ENCODE results near the gene MFF.

DNA sequence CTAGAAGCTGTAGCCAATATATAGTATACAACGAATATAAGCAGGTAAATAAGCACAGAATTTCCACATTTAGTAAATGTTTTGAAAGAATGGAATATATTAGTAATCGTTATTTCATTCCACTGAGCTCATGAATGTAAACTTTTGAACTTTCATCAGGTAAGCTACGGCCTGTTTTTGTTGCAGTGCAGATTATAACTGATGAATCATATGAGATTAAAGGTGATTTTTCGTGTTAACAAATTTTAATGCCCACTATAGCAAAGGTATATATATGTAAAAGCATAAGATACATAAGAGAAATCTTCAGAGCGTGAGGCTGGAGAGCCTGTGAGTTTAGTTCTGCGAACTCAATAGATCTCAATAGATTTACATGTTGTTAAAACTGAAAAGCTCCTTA, 61.6 kb downstream of the MFF start:
- TF ChIP-seq CTCF (IDR thresholded peaks at IDR 0.05) = no peak
- no peak for TF ChIP-seq POLR2A (IDR thresholded peaks at IDR 0.05)
